Hematopoietic multipotent progenitor cell treated with erythropoietin and hydrocortisone succinate and interleukin-3 and kit ligand, for 17 days (in vitro differentiated cells): ENCODE results near the gene RAB11FIP3.
A peak's percentile ranks its signal among the peaks of the same experiment; 100 is the strongest.
"Not testable (repeated sequence)": the region's sequence is repeated elsewhere in the genome, so short reads cannot be mapped to it uniquely, and the experiment has no call there.

Experiments used
- DNase-seq: peaks from one replicate; pipeline ENCODE4 v3.0.0-alpha.2; 2015; ENCODE audit warnings: low spot score

RAB11FIP3 gene, protein sequence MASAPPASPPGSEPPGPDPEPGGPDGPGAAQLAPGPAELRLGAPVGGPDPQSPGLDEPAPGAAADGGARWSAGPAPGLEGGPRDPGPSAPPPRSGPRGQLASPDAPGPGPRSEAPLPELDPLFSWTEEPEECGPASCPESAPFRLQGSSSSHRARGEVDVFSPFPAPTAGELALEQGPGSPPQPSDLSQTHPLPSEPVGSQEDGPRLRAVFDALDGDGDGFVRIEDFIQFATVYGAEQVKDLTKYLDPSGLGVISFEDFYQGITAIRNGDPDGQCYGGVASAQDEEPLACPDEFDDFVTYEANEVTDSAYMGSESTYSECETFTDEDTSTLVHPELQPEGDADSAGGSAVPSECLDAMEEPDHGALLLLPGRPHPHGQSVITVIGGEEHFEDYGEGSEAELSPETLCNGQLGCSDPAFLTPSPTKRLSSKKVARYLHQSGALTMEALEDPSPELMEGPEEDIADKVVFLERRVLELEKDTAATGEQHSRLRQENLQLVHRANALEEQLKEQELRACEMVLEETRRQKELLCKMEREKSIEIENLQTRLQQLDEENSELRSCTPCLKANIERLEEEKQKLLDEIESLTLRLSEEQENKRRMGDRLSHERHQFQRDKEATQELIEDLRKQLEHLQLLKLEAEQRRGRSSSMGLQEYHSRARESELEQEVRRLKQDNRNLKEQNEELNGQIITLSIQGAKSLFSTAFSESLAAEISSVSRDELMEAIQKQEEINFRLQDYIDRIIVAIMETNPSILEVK

DNA sequence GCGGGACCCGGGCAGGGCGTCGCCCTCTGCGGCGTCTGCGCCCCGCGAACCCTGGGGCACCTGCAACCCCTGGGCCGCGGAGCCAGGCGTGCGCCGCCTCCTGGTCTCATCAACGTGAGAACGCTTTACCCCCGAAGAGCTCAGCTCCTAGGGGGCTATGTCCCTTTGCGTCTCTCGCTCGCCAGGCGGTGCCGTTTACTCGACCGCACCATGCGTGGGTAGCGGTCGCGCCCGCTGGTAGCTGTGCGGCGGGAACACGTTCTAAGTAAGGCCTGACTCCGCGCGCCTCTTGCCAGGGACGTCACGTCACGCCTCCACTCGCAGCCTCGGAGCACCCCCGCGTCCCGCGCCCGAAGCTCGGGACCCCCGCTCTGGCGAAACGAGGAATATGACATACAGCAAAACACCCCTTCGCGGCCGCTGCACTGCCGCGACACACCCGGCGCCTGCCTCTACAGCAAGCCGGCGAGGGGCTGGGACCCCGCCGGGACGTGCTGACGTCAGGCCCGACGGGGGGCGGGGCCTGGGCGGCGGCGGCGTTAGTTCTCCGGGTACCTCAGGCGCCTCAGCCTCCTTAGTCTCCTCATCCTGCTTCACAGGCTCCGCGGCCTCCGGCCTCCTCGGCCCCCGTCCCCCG, at the start of gene RAB11FIP3:
Gene RAB11FIP3 (plus strand): TSS at position 568 of the 637 bp plus-strand sequence. CDS start 358 bp downstream, outside the sequence.
- peak; percentile 70 for DNase-seq

DNA sequence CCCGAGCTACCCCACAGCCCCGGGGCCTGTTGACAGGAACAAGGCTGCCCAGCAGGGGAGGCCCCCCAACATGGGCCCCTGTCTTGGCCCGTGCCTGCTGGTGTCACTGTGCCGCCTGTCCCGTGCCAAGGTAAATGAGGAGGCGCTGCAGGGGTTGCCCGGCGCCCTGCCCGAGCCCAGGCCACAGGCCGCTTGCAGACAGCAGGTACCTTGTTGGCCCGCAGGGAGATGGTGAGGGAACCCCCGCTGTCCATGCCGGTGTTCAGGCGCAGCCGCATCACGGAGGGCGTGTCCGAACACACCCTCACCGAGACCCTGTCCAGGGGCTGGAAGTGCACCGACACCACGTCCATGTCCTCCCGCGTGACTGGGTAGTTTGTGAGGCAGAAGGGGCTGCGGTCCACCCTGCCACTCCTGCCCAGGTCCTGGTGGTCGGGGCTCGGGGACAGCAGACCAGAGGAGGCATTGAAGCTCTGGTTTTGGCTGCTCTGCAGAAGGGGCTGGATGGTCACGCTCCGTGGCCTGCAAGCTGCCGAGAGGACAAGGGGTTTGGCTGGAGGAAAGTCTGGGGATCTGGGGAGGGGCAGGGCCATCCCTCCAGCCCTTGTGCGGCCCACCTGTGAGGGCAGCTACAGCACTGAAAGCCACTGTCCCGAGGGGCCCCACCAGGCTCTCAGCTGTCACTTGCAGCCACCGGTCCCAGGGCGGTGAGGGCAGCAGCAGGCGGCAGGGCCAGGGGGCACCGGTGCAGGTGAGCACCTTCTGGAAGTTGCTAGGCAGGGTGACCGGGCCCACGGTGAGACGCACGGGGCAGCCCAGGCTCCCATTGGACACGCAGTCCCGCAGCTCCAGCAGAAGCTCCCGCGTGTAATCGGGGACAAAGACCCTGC, 49.3 kb upstream of the RAB11FIP3 start:
- no peak for DNase-seq

DNA sequence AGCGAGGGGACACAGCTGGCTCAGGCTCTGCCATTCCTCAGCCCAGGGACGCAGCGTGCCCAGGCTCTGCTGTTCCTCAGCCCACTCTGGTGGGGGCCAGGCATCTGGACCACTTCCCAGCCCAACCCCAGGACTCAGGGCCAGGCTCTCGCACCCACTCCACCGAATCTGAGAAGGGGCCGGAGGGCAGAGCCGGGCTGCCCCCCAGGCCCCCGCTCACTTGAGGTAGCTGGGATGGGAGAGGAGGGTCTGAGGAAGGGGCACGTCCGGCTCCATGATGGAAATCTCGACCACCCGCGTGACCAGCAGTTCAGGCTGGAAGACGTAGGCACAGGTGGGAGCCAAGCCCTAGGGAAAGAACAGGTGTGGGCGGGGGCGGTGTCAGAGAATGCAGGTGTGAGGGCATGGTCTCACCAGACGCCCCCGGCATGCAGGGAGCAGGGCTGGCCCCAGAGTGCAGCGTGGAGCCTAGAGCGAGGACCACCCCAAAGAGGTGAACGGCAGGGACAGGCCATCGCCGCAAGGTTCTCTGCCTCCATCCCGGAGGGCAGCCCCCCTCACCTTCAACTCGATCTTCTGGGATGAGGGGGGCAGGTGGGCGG, 48.5 kb upstream of the RAB11FIP3 start:
- no peak for DNase-seq

DNA sequence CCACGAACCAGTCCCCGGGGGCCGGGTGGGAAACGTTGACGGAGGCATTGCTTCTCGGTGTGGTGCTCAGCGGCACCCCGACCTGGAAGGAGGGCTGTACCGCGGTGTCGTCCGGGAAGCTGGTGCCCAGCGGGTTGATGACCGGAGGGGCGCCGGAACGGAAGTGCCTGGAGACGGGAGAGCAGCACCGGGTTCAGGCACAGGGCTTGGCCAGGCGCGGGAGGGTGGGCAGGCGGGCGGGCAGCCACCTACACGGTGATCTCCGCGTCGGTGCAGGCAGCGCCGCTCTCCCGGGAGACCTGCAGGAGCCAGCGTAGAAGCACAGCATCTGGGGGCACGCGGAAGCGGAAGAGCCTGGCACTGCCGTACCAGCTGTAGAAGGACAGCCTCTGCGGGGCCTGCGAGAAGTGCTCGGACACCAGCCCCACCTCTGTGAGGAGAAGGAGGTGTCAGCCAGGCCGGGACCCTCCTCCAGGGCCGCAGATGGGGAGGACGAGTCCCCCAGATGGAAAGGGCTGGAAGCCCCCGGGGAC, 48.0 kb upstream of the RAB11FIP3 start:
- no peak for DNase-seq

DNA sequence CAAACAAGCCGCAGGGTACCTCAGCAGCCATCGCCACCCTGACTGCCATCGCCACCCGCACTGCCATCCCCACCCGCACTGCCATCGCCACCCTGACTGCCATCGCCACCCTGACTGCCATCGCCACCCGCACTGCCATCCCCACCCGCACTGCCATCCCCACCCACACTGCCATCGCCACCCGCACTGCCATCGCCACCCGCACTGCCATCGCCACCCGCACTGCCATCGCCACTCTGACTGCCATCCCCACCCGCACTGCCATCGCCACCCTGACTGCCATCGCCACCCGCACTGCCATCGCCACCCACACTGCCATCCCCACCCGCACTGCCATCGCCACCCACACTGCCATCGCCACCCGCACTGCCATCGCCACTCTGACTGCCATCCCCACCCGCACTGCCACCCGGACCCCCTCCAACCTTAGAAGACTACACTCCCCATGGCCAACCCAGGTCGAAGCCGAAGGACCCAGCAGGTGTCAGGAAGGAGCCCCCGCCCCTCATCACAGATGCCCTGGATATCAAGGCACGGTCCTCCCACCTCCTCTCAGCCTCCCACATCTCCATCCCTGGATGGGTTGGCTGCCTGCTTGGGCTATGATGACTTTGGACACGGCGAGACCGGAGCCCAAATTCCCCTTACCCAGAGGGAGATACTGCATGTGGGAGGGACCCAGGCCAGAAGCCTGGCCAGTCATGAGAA, 47.2 kb upstream of the RAB11FIP3 start:
- DNase-seq: not testable (repeated sequence)

DNA sequence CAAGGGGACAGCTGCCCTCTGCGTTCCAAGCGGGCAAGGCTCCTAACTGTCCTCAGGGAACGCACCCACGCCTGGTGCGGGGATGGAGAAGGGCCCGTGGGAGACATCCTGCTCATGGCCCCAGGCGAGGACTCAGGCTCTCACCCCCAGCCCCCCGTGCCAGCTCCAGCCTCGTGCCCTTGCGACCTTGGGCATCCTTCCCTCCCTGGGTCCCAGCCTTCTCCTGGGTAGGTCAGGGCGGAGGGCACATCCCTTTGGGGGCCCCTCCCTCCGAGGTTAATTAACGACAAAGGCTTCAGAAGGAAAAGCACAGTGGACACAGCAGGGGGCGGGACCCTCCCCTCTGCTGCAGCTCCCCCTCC, 46.6 kb upstream of the RAB11FIP3 start:
- DNase-seq: no peak

DNA sequence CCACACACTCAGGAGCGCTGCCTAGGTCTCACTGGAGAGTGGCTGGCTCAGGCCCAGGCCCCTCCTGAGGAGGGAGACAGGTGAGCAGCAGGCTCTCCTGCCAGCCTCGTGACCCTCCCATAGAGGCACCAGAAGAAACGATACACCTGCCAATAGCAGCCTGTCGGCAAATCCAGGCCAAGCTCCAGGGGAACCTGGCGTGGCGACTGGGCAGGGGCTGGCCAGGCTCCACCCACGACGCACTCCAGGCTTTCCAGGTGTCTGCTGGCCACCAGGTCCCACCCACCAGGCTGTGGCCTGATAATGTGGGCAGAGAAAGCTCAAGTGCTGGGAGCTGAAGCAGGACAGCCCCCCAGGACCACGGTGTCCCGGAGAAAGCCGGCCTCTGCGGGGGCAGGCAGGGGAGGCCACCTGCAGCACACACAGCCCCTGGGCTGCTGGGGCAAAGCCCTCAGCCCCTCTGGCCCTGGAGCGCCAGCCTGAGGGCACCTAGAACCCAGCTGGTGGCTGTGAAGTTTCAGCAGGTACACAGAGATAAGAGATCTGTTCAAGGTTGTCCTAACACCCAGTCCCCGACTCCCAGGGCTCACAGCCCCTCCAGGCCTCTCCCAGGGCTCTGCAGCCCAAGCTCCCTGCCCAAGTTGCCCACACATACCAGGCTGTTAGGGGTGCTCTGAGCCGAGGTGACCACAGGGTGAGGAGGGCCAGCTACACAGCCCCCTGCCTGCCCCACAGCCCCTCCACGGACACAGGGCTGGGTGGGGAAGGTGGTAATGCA, 46.1 kb upstream of the RAB11FIP3 start:
- no peak for DNase-seq

DNA sequence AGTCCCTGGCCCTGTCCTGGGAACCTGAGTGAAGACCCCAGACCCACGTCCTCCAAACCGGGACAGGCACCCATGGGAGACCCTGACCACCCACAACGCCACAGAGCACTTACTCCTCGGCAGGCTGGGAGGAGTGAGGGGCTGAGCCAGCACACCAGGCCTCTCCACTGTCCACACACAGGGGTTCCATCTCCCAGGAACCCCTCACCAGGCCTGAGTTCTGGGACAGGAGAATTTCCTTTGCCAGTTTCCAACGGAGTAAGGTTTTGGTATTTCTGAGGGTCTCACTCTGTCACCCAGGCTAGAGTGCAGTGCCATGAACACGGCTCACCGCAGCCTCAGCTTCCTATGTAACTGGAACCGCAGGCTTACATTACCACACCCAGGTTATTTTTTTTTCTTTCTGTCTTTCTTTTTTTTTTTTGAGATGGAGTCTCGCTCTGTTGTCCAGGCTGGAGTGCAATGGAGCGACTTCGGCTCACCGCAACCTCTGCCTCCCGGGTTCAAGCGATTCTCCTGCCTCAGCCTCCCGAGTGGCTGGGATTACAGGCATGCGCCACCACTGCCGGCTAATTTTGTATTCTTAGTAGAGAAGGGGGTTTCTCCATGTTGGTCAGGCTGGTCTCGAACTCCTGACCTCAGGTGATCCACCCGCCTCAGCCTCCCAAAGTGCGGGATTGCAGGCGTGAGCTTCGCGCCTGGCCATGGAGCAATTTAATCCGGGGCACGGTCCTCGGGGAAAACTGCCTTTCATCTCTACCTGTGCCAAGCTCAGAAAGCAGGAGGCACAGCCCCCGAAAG, 45.3 kb upstream of the RAB11FIP3 start:
- no peak for DNase-seq

DNA sequence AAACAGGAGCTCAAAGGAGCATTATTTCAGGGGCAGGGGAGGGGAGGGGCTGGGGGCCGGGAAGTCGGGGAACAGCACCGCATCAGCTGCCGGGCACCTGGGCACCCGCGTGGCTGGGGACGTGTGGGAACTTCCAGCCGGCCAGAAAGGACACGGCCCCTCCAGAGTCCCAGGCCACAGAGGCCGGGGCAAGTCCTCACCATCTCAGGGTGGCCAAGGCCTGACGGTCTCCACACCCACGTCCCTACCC, 44.8 kb upstream of the RAB11FIP3 start:
- DNase-seq: no peak

DNA sequence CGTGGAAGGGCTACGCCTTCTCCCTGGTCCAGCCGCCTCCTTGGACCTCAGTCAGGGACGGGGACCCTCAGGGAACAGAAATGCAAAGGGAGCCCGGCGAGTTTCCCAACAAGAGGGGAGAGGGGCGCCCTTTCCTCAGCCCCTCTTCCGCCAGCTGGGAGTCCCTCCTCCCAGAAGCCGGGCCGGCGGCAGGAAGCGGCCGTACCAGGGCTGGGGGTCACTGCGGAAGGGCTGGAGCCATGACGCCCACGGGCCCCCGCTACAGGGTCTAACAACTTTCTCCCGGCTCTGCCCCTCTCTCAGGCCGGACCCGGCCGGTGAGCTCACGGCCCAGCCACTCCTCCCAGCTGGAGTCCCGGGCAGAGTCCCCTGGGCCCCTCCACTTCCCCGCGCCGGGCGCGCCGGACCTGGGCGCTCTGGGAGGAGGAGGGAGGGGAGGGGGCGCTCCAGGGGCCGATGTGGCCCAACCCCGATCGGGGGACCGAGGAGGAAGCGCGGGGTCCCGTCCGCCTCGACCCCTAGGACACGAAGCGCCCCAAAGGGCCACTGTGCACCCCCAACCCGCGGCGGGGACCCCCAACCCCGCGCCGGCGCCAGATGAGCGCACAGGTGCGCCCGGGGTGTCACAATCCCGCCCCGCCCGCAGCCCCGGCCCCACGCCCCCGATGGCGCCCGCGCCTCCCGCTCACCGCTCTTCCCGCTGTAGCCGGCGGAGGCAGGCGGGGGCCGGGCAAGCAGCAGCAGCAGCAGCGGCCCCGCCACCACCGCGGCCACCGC, 44.2 kb upstream of the RAB11FIP3 start:
- DNase-seq: no peak

DNA sequence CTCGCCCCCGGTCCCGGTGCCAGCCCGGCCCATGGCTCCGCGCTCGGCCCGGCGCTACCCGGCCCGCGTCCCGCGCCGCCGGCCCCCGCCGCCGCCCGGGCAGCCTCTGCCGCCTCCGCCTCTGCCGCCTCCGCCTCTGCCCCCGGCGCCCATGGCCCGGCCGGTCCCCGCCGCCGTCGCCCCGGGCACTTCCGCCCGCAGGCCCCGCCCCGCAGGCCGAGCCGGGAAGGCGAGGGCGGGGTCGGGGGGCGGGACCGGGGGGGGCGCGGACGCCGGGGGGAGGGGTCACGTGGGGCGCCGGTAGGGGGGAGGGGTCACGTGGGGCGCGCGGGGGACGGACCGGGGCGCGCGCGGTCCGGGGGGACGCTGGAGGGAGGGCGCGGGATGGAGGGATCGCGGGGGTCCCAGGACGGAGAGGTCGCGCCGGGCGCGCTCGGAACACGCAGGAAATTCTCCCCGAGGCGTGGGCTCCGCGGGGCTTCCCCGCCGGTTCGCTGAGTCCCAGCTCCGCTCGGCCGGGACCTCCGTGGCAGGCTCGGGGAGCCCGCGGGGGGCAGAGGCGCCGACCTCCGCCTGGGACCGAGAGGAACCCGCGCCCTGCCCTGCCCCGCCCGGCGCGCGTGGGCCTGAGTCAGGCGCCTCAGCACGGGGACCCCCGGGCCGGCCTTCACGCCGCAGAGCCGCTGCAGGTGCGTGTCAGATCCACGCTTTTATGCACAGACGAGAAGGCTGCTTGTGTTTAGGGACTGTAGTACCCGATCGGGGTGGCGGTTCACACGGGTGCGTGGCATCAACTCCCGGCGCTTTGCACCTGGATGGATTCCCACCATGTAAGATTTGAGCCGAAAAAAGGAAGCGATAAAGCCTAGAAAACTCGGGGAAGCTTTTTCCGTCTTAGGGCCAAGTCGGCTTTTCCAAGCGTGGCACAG, 43.4 kb upstream of the RAB11FIP3 start, which contains the start of gene PGAP6:
Gene PGAP6 (minus strand): TSS at position 190 of the 929 bp plus-strand sequence. CDS start 157 bp downstream, at position 33.
- peak; percentile 74 for DNase-seq

DNA sequence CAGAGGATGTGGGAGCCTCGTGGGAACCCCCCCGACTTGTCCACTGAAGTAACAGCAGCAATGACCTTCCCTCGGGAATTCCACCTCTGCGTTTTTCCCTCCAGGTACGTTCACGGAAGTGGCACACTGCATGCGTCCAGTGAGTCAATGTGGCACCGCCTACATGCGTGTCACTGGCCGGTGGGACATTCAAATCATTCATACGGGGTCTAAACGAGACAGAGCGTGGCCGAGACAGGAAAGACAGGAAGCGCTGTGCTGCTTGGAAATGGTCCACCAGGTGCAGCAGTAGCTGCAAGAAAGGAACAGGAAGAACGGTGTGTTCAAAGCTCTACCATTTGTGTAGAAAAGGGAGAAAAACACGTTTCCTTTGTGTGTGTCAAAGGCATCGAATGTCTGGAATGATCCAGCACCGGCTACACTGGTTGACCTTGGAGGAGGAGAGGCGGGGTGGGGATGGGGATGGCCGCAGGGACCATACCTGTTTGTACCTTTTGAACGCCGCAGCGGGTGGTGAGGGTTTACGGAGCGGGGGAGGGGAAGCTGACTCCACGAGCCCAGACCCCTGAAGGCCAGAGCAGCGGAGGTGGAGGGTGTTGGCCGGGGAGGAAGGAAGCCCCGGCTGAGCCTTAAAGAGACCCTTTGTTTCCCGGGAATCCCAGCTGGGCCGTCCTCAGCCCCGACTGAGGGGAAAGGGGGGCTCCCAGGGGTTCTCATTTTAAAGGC, 42.0 kb upstream of the RAB11FIP3 start:
- no peak for DNase-seq

DNA sequence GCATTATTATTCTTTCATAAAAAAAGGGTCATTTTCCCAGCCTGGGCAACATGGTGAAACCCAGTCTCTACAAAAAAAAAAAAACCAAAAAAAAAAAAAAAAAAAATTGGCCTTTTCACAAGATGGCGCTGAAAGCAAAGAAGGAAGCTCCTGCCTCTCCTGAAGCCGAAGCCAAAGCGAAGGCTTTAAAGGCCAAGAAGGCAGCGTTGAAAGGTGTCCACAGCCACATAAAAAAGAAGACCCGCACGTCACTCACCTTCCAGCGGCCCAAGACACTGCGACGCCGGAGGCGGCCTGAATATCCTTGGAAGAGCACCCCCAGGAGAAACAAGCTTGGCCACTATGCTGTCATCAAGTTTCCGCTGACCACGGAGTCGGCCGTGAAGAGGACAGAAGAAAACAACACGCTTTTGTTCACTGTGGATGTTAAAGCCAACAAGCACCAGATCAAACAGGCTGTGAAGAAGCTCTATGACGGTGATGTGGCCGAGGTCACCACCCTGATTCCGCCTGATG, 38.8 kb upstream of the RAB11FIP3 start:
- DNase-seq: no peak

DNA sequence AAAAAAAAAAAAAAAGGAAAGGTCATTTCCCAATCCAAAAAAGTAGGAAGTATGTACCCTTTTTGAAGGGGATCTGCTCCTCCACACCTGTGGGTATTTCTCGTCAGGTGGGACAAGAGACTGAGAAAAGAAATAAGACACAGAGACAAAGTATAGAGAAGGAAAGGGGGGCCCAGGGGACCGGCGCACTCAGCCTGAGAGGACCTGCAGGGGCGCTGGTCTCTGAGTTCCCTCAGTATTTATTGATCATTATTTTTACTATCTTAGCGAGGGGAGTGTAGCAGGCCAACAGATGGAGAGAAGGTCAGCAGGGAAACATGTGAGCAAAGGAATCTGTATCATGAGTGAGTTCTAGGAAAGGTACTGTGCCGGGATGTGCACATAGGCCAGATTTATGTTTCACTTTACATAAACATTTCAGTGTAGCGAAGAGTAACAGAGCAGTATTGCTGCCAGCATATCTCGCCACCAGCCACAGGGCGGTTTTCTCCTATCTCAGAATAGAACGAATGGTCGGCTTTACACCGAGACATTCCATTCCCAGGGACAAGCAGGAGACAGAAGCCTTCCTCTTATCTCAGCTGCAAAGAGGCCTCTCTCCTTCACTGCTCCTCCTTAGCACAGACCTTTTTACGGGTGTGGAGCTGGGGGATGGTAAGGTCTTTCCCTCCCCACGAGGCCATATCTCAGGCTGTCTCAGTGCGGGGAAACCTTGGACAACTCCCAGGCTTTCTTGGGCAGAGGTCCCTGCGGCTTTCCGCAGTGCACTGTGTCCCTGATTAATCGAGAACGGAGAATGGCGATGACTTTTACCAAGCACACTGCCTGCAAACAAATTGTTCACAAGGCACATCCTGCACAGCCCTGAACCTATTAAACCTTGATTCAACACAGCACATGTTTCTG, 37.4 kb upstream of the RAB11FIP3 start:
- peak; percentile 32 for DNase-seq

DNA sequence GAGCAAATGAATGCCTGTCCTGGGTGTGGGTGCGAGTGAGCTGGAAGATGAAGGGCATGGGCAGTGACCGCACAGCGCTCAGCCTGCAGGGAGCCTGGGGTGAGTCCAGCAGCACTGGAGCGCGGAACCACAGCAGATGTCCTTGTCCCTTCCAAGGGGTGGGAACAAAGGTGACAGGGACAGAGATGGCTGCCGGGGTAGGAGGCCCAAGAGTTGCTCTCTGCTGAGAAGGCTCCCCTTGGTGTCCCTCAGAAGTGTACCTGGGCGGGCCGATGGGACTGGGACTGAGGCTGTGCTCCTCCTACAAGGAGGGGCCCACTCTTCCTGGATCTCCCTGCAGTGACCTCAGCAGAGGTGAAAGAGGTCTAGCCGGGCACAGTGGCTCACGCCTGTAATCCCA, 36.1 kb upstream of the RAB11FIP3 start:
- no peak for DNase-seq
